Uterus (tissue), 2 donors: ENCODE data around the gene PDE6H.

ENCODE experiments used
- CTCF ChIP-seq, 4 experiments: fragments of 200-600 bp in 2 of 4; fragments of 450-650 bp in 2 of 4; sonication (generic) in 2 of 4; IDR thresholded peaks; one replicate each; pipeline ENCODE4 v1.5.1; 2016 to 2019; ENCODE audit warnings: antibody characterized with exemption in 4 of 4, mild to moderate bottlenecking in 2 of 4, moderate library complexity in 1 of 4
- POLR2A ChIP-seq, 2 donors: fragments of 450-650 bp; IDR thresholded peaks; one replicate each; pipeline ENCODE4 v1.6.1; 2016; ENCODE audit warnings: antibody characterized with exemption in 2 of 2, mild to moderate bottlenecking in 1 of 2, moderate library complexity in 1 of 2

GRCh38 chr12:14981049-14981448, 8.2 kb downstream of the PDE6H start:
- TF ChIP-seq CTCF (IDR thresholded peaks at IDR 0.05) (no peak), POLR2A (IDR thresholded peaks at IDR 0.05) (no peak)
